Neuron (in vitro differentiated cells): Measurements from ENCODE around the gene DHRSX.
"Not testable (repeated sequence)": the region's sequence is repeated elsewhere in the genome, so short reads cannot be mapped to it uniquely, and the experiment has no call there.

ENCODE experiments used
- H2AFZ ChIP-seq: one replicate; pipeline ENCODE4 v1.6.1; 2013; ENCODE audit warnings: low read depth, mild to moderate bottlenecking, inconsistent platforms, low read length, moderate library complexity
- H3K27me3 ChIP-seq: one replicate; pipeline ENCODE4 v1.6.1; 2013; ENCODE audit warnings: low read length; ENCODE audit not compliant: insufficient read depth
- H3K36me3 ChIP-seq: one replicate; pipeline ENCODE4 v1.6.1; 2013; ENCODE audit warnings: low read length; ENCODE audit not compliant: insufficient read depth
- H3K4me1 ChIP-seq: one replicate; pipeline ENCODE4 v1.6.1; 2013; ENCODE audit warnings: low read length; ENCODE audit not compliant: insufficient read depth
- H3K4me3 ChIP-seq: 2 replicates; pipeline ENCODE4 v1.5.1; 2013; ENCODE audit warnings: mild to moderate bottlenecking, low read length, moderate library complexity
- H3K9me3 ChIP-seq: one replicate; pipeline ENCODE4 v1.6.1; 2013; ENCODE audit warnings: low read length

Gene DHRSX

DNA sequence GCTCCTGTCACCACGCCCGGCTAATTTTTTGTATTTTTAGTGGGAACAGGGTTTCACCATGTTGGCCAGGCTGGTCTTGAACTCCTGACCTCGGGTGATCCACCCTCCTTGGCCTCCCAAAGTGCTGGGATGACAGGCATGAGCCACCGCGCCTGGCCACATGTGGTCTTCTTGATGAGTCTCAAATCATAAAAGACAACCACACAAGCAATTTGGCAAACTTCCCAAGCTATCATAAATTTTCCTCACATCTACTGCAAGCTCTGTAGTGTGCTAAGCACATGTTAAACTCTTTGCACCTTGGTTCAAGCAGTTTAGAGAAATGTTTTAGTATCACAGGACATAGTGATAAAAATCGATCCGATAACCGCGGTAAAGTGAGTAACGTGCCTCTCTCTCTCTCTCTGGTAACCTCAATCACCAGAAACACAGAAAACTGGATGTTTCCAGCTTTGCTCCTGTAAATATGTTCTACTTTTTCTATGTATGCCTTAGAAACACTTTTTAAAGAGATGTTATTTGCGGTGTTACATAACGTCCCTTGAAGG is 256.8 kb downstream of the DHRSX start:
- Histone ChIP-seq H2AFZ (no peak overlapping the region), H3K9me3 (peaks cover 13% of the 10 kb centered on the region), H3K4me1 (no peaks in the 10 kb centered on the region), H3K4me3 (no peak overlapping the region), H3K36me3 (no peaks in the 10 kb centered on the region), H3K27me3 (no peaks in the 10 kb centered on the region)

DNA sequence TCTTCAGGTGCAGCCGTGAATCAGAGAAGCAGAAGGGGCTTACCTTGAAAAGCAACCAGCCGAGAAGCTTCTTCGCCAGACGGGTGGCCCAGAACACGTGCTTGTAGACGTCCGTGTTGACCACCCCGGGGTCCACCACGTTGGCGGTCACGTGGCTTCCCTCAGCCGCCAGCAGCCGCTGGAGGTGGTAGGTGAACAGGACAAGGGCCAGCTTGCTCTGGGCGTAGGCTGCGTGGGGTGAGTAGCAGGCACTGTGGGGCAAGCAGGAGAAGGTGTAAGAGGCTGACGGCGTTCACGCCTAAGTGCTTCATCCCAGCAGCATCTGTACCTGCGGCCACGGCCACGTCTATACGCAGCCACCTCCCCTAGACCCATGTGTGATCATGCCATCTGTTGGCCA is 257.8 kb downstream of the DHRSX start:
- H3K36me3 ChIP-seq = no peaks in the 10 kb centered on the region
- peaks cover 15% of the 10 kb centered on the region for H3K9me3 ChIP-seq
- H2AFZ ChIP-seq = no peak overlapping the region
- H3K4me1 ChIP-seq = no peaks in the 10 kb centered on the region
- no peak overlapping the region for H3K4me3 ChIP-seq
- no peaks in the 10 kb centered on the region for H3K27me3 ChIP-seq

DNA sequence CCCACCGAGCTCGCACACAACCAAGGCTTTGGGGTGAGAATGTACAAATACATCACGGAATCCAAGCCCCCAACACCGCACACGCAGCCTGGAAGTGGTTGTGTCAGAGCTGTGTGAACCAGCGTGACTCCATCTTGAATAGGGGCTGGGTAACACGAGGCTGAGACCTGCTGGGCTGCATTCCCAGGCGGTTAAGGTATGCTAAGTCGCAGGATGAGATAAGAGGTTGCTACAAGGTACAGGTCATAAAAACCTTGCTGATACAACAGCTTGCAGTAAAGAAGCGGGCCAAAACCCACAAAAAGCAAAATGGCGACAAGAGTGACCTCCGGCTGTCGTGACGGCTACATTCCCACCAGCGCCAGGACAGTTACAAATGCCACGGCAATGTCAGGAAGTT is 258.4 kb downstream of the DHRSX start:
- Histone ChIP-seq H3K4me3 (no peak overlapping the region), H3K36me3 (no peaks in the 10 kb centered on the region), H3K4me1 (no peaks in the 10 kb centered on the region)

DNA sequence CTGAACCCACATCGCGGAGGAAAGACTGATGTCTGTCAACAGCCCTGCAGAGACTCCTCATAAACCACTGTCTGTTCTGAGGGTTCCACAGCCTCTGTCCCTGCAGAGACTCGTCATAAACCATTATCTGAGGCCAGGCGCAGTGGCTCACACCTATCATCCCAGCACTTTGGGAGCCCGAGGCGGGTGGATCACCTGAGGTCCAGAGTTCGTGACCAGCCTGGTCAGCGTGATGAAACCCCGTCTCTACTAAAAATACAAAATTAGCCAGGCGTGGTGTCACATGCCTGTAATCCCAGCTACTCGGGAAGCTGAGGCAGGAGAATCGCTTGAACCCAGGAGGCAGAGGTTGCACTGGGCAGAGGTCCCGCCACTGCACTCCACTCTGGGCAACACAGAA is 259.3 kb downstream of the DHRSX start:
- H3K27me3 ChIP-seq, H3K4me1 ChIP-seq, H3K4me3 ChIP-seq, H2AFZ ChIP-seq, H3K36me3 ChIP-seq: not testable (repeated sequence)
- peaks cover 15% of the 10 kb centered on the region for H3K9me3 ChIP-seq

More for the DNA sequence above, 258.4 kb downstream of the DHRSX start:
- no peak overlapping the region for H2AFZ ChIP-seq
- H3K27me3 ChIP-seq = no peaks in the 10 kb centered on the region
- peaks cover 15% of the 10 kb centered on the region for H3K9me3 ChIP-seq

DNA sequence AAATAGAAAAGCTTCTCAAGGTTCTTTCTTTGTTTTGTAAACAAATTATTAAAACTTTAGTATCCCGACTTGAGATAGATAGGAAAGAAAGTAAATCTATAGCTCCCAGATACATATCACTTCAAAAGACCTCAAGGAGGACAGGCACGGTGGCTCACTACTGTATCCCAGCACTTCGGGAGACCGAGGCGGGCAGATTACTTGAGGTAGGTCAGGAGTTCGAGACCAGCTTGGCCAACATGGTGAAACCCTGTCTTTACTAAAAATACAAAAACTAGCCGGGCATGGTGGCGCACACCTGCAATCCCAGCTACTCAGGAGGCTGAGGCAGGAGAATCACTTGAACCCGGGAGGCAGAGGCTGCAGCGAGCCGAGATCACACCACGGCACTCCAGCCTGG is 260.0 kb downstream of the DHRSX start:
- not testable (repeated sequence) for H3K36me3 ChIP-seq

DNA sequence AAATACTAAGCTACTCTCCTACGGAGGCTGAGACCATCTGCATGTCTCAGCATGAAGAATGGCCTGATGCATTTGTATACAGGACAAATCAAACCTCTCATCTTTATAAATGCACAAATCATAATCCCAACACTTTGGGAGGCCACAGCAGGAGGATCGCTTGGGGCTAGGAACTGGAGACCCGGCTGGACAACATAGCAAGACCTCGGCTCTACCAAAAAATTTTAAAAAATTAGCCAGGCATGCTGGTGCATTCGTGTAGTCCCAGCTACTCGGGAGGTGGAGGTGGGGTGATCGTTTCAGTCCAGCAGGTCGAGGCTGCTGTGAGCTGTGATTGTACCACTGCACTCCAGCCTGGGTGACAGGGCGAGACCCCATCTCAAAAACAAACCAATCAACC is 262.8 kb downstream of the DHRSX start:
- H3K4me1 ChIP-seq = peaks cover 12% of the 10 kb centered on the region
- H2AFZ ChIP-seq = no peak overlapping the region
- no peaks in the 10 kb centered on the region for H3K36me3 ChIP-seq
- peaks cover 13% of the 10 kb centered on the region for H3K9me3 ChIP-seq
- H3K4me3 ChIP-seq = no peak overlapping the region
- H3K27me3 ChIP-seq = no peaks in the 10 kb centered on the region

More for the DNA sequence above, 260.0 kb downstream of the DHRSX start:
- not testable (repeated sequence) for H2AFZ ChIP-seq, H3K4me3 ChIP-seq, H3K27me3 ChIP-seq, H3K4me1 ChIP-seq
- peaks cover 15% of the 10 kb centered on the region for H3K9me3 ChIP-seq

DNA sequence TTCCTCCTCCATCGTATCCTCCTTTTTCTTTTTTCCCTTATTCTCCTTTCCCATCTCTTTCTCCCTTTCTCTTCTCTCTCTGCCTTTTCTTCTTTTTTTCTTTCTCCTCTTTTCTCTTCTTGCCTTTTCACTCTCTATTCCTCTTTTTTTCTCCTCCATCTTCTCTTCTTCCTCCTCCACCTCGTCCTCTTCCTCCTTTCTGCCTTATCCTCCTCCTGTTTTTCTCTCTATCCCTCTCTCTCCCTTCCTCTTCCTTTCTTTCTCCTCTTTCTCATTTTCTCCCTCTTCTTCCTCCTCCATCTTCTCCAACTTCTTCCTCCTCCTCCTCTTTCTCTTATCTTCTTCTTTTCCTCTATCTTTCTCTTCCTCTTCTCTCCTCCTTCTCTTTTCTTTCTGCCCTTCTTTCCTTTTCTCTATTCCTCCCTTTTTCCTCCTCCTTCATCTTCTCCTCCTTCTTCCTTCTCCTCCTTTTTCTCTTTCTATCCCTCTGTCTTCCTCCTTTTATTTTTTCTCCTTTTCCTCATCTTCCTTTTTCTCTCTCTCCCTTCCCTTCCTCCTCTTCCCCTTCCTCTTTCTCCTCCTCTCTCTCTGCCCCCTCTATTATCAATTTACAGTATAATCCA is 269.1 kb downstream of the DHRSX start:
- H2AFZ ChIP-seq = no peak overlapping the region

DNA sequence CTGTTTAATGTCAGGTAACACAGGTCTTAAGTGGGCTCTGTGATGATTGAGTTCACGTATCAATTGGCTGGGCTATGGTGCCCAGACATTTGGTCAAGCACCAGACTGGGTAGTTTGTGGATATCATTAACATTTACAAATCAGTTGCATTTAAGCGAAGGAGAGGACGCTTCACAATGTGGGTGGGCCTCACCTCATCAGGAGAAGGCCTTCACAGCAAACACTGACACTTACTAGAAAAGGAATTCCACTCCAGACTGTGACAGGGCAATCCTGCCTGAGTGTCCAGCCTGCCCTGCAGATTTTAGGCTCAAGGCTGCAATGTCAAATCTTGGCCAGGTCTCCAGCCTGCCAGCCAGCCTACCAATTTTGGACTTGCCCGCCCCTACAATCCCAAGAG is 270.3 kb downstream of the DHRSX start:
- H3K4me3 ChIP-seq = no peak overlapping the region
- no peaks in the 10 kb centered on the region for H3K27me3 ChIP-seq
- H3K36me3 ChIP-seq = no peaks in the 10 kb centered on the region
- peaks cover 16% of the 10 kb centered on the region for H3K4me1 ChIP-seq
- no peak overlapping the region for H2AFZ ChIP-seq
- no peaks in the 10 kb centered on the region for H3K9me3 ChIP-seq

More for the DNA sequence above, 269.1 kb downstream of the DHRSX start:
- Histone ChIP-seq H3K4me3 (no peak overlapping the region), H3K27me3 (no peaks in the 10 kb centered on the region), H3K4me1 (peaks cover 16% of the 10 kb centered on the region), H3K9me3 (no peaks in the 10 kb centered on the region), H3K36me3 (no peaks in the 10 kb centered on the region)

DNA sequence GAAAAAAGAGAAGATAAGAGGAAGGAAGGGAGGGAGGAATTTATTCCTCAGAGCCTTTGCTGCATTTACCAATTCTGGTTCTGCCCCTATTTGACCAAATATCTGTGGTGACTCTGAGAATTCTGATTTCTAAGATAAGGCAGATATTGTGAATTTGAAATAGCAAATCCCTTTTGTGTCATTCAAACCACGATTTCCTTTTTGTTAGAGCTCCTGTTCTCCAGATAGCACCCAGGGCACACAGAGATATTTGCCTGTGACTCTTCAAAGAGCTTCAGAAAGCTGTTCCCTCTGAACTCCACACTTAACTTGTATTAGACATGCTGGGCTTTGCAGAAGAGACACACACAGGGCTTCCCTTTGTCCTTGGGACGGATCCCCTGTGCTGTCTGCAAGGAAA is 272.2 kb downstream of the DHRSX start:
- Histone ChIP-seq H3K9me3 (peaks cover 2% of the 10 kb centered on the region), H3K27me3 (no peaks in the 10 kb centered on the region), H3K36me3 (no peaks in the 10 kb centered on the region), H3K4me3 (no peak overlapping the region), H2AFZ (no peak overlapping the region), H3K4me1 (peaks cover 9% of the 10 kb centered on the region)

DNA sequence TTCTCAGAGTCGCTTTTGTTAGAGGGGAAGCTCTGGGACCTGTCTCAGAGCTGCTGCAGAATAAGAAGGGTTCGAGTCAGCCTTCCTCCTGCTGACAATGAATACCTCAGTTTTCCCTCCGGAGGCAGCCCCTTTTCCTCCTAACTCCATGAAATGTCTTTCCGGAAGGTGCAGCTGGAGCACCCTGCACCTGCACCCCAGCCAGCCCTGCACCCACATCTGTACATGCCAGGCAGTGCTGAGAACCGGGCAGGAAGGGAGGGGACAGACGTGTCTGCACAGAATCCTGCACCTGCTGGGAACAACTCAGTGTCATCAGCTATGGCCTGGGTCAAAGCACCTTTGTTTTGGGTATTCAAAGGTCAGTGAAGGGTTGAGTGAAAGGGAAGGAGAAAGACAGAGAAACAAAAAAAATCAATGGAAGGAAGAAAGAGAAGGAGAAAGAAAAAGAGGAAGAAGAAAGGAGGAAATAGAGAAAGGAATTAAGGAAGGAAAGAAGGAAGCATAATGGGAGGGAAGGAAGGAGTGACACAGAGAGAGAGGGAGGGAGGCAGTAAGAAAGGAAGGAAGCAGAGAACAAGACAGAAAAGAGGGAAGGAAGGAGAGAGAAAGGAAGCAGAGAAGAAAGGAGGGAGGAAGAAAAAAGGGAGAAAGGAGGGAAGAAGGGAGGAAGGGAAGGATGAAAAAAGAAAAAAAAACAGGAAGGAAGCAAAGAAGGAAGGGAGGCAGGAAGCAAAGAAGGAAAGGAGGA is 273.7 kb downstream of the DHRSX start:
- Histone ChIP-seq H3K9me3 (peaks cover 12% of the 10 kb centered on the region), H3K4me3 (no peak overlapping the region), H3K27me3 (no peaks in the 10 kb centered on the region), H2AFZ (no peak overlapping the region), H3K36me3 (no peaks in the 10 kb centered on the region), H3K4me1 (no peaks in the 10 kb centered on the region)

DNA sequence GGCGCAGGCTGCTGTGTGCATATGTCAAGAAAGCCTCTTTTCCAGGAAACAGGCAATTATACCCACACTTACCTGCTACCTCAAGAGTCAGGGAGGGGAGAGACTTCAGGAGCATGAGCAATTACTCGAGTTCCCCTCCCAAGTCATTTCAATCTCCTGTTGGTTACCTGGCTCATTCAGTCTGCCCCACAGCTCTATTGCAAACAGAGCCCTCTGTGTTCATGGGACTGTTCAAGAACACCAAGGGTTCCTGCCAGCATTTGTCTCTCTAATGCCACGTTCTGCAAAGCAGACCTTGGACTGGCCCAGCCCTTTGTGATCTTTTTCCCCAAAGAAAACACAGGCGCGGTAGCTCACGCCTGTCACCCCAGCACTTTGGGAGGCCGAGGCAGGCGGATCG is 274.6 kb downstream of the DHRSX start:
- no peaks in the 10 kb centered on the region for H3K4me1 ChIP-seq
- H3K4me3 ChIP-seq = no peak overlapping the region
- peaks cover 13% of the 10 kb centered on the region for H3K9me3 ChIP-seq
- no peaks in the 10 kb centered on the region for H3K36me3 ChIP-seq
- H3K27me3 ChIP-seq = no peaks in the 10 kb centered on the region
- H2AFZ ChIP-seq = no peak overlapping the region

DNA sequence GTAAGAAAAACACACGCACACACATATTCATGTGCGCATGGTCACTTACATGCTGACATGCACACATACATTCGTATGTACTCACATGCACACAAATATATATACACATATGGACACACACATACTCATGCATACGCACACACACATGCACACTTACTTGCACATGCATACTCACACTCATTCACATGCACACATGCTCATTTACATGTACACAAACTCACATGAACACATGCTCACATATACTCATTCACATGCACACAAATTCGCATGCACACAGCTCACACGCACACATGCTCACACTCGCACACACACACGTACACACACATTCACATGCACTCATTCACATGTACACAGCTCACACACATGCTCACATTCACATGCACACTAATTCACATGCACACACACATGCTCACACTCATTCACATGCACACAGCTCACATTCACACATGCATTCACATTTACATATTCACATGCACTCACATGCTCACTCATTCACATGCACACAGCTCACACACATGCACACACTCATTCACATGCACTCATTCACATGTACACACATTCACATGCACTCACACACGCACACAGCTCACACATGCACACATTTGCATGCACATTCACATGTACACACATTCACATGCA is 276.1 kb downstream of the DHRSX start:
- no peaks in the 10 kb centered on the region for H3K27me3 ChIP-seq
- H3K4me3 ChIP-seq = no peak overlapping the region
- peaks cover 28% of the 10 kb centered on the region for H3K9me3 ChIP-seq
- no peaks in the 10 kb centered on the region for H3K36me3 ChIP-seq
- no peaks in the 10 kb centered on the region for H3K4me1 ChIP-seq
- H2AFZ ChIP-seq = no peak overlapping the region

DNA sequence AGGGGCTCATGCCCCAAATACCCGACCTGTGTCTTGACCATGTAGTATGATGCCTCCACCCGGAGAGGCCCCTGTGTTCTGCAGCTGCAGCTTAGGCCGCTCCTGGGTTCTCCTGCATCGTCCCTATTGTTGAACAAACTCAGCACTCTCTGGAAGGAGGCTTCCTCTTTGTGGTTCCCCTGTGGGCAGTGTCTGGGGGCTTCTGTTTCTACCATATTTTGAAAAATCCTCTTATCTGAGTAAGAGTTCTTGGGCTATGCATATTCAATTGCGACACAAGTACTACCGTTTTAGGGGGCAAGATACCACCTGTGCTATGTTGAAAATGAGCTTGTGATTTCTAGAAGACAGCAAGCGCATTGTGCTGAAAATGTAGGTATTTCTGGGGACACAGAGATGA is 276.6 kb downstream of the DHRSX start:
- H3K4me1 ChIP-seq = no peaks in the 10 kb centered on the region
- H3K9me3 ChIP-seq = peaks cover 32% of the 10 kb centered on the region
- no peaks in the 10 kb centered on the region for H3K27me3 ChIP-seq
- H2AFZ ChIP-seq = no peak overlapping the region
- H3K4me3 ChIP-seq = no peak overlapping the region
- peaks cover 2% of the 10 kb centered on the region for H3K36me3 ChIP-seq
